Gastrocnemius medialis (tissue), 4 donors: ENCODE results near the gene BIRC7.

Experiments
- CTCF ChIP-seq, 5 experiments: fragments of 450-650 bp in 3 of 5; fragments of 200-600 bp in 2 of 5; sonication (generic) in 2 of 5; IDR thresholded peaks in 4 of 5; conservative IDR thresholded peaks in 1 of 5; 1 replicate in 4 of 5; 2 replicates in 1 of 5; pipeline ENCODE4 v1.5.1; 2016 to 2019; ENCODE audit warnings: antibody characterized with exemption in 5 of 5, mild to moderate bottlenecking in 3 of 5, moderate library complexity in 3 of 5
- POLR2A ChIP-seq, 2 donors: fragments of 450-650 bp; IDR thresholded peaks; one replicate each; pipeline ENCODE4 v1.6.1; 2017; ENCODE audit warnings: antibody characterized with exemption in 2 of 2, mild to moderate bottlenecking in 2 of 2, moderate library complexity in 2 of 2

GRCh38 chr20:63264519-63264918 lies 28.8 kb downstream of the BIRC7 start:
- TF ChIP-seq CTCF (IDR thresholded peaks at IDR 0.05 in 4 of 5, conservative IDR thresholded peaks at IDR 0.05 in 1 of 5) (no peak), POLR2A (IDR thresholded peaks at IDR 0.05) (no peak)
